Measurements from ENCODE around the gene SLC23A1.

The SLC23A1 gene

GRCh38 chr5:139383993-139384590 is 995 bp upstream of the SLC23A1 start:
- H3K4me3 ChIP-seq (ENCODE audit: insufficient read depth, low read depth, low read length, poor library complexity, severe bottlenecking), result no peak overlapping the region
- no peaks in the 10 kb centered on the region for H3K27me3 ChIP-seq (replicated peaks; ENCODE audit: control insufficient read depth, insufficient read depth, low read length, poor library complexity, severe bottlenecking)
- H3K36me3 ChIP-seq (ENCODE audit: control insufficient read depth, insufficient read depth, low read length), result no peaks in the 10 kb centered on the region
- no peak overlapping the region for H3K27ac ChIP-seq (ENCODE audit: insufficient read depth, low read length, poor library complexity, severe bottlenecking)
- H3K9me3 ChIP-seq (ENCODE audit: control insufficient read depth, low read length), result no peaks in the 10 kb centered on the region
- peaks cover 7% of the 10 kb centered on the region for H3K4me1 ChIP-seq (ENCODE audit: control insufficient read depth, insufficient read depth, low read length, poor library complexity, severe bottlenecking)
- no peak for DNase-seq

GRCh38 chr5:139382807-139383206 is 290 bp downstream of the SLC23A1 start:
- H3K27ac ChIP-seq (ENCODE audit: insufficient read depth, low read length, poor library complexity, severe bottlenecking), result no peak overlapping the region
- H3K27me3 ChIP-seq (replicated peaks; ENCODE audit: control insufficient read depth, insufficient read depth, low read length, poor library complexity, severe bottlenecking), result no peaks in the 10 kb centered on the region
- DNase-seq, result no peak
- H3K4me1 ChIP-seq (ENCODE audit: control insufficient read depth, insufficient read depth, low read length, poor library complexity, severe bottlenecking), result peaks cover 7% of the 10 kb centered on the region
- H3K4me3 ChIP-seq (ENCODE audit: insufficient read depth, low read depth, low read length, poor library complexity, severe bottlenecking), result no peak overlapping the region
- H3K9me3 ChIP-seq (ENCODE audit: control insufficient read depth, low read length), result no peaks in the 10 kb centered on the region
- H3K36me3 ChIP-seq (ENCODE audit: control insufficient read depth, insufficient read depth, low read length), result no peaks in the 10 kb centered on the region

DNA sequence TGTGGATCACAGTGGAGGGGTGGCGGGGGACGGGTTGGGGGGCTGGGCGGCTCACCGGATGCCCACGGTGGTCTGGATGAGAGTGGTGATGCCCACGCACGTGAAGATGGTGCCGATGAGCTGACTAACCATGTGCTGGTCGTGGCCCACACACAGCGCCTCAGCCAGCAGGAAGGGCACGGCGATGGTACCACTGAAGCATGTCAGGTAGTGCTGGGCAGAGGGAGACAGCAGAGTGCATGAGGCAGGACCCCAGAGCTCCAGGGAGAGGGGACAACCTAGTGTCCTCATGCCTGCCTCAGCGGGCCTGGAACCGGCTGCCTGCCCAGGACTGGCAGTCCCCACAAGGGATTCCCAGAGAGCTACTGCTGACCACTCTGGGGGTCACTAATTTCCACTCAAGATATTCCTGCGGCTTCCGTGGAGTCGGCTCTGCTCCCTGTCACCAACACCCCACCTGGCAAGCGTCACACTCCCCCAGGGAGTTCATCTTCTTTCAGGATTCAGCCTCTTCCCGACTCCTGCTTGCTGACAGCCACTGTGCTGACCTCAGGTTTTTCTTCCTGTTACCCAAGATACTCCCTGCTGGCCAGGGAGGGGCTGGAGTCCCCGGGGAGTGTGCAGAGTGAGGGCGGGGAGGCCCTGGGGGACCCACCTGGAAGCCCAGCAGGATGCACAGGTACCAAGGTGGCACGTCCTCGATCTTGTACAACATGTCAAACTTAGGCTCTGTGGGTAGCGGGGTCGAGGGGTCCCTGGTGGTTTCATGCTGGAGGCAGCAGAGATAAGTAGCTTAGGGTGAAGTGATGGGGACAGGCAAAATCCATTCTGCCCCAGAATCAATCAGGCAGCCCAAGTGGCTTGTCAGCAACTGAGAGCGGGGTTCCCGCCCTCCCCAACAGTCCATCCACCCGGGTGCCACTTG is 998 bp downstream of the SLC23A1 start:
- H3K36me3 ChIP-seq (ENCODE audit: control insufficient read depth, insufficient read depth, low read length), result no peaks in the 10 kb centered on the region
- H3K27me3 ChIP-seq (replicated peaks; ENCODE audit: control insufficient read depth, insufficient read depth, low read length, poor library complexity, severe bottlenecking), result no peaks in the 10 kb centered on the region
- no peak for DNase-seq
- no peaks in the 10 kb centered on the region for H3K9me3 ChIP-seq (ENCODE audit: control insufficient read depth, low read length)
- H3K4me3 ChIP-seq (ENCODE audit: insufficient read depth, low read depth, low read length, poor library complexity, severe bottlenecking), result no peak overlapping the region
- no peak overlapping the region for H3K27ac ChIP-seq (ENCODE audit: insufficient read depth, low read length, poor library complexity, severe bottlenecking)
- peaks cover 7% of the 10 kb centered on the region for H3K4me1 ChIP-seq (ENCODE audit: control insufficient read depth, insufficient read depth, low read length, poor library complexity, severe bottlenecking)

DNA sequence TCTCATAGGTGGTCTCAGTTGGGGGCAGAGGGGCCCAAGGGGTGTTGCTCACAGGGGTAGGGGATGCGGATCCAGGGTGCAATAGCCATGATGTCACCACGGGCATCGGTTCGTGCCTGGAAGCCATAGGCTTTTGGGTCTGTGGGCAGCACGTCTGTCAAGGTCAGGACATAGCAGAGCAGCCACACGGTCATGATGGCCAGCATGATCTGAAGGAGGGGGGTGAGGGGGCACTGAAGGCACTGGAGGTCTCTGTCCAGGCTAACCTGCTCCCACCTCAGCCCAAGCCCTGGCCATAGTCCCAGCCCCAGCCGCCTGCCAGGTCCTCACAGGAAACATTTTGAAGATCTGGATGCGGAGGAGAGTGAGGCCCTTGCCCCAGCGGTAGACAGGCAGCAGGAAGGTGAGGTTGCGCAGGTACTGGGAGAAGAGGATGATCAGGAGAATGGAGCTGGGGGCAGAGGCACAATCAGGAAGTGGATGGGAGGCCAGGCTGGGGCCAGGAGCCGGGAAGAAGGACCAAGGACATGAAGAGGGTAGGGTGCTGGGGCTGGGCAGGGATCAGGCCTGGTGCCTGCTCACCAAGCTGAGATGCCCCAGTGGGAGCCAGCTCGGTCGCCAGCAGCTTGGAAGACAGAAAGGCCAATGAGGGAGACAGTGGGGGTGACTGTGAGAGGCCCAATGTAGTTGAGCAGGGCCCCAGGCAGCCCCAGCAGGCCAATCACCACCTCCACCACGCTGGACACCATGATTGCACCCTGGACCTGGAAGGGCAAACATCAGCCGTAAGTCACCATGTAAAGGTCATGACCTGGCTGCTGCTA is 3.3 kb downstream of the SLC23A1 start:
- H3K36me3 ChIP-seq (ENCODE audit: control insufficient read depth, insufficient read depth, low read length), result no peaks in the 10 kb centered on the region
- no peak overlapping the region for H3K27ac ChIP-seq (ENCODE audit: insufficient read depth, low read length, poor library complexity, severe bottlenecking)
- no peak for DNase-seq
- H3K27me3 ChIP-seq (replicated peaks; ENCODE audit: control insufficient read depth, insufficient read depth, low read length, poor library complexity, severe bottlenecking), result no peaks in the 10 kb centered on the region
- peaks cover 6% of the 10 kb centered on the region for H3K4me1 ChIP-seq (ENCODE audit: control insufficient read depth, insufficient read depth, low read length, poor library complexity, severe bottlenecking)
- no peak overlapping the region for H3K4me3 ChIP-seq (ENCODE audit: insufficient read depth, low read depth, low read length, poor library complexity, severe bottlenecking)
- no peaks in the 10 kb centered on the region for H3K9me3 ChIP-seq (ENCODE audit: control insufficient read depth, low read length)

- Histone ChIP-seq H3K9me3 (ENCODE audit: control insufficient read depth, low read length) (no peaks in the 10 kb centered on the region), H3K4me3 (ENCODE audit: insufficient read depth, low read depth, low read length, poor library complexity, severe bottlenecking) (no peak overlapping the region), H3K4me1 (ENCODE audit: control insufficient read depth, insufficient read depth, low read length, poor library complexity, severe bottlenecking) (no peaks in the 10 kb centered on the region), H3K36me3 (ENCODE audit: control insufficient read depth, insufficient read depth, low read length) (no peaks in the 10 kb centered on the region), H3K27ac (ENCODE audit: insufficient read depth, low read length, poor library complexity, severe bottlenecking) (no peak overlapping the region), H3K27me3 (replicated peaks; ENCODE audit: control insufficient read depth, insufficient read depth, low read length, poor library complexity, severe bottlenecking) (no peaks in the 10 kb centered on the region)
- DNase-seq, result no peak
Measured at GRCh38 chr5:139378941-139379361, 4.1 kb downstream of the SLC23A1 start.

- H3K4me1 ChIP-seq (ENCODE audit: control insufficient read depth, insufficient read depth, low read length, poor library complexity, severe bottlenecking), result no peaks in the 10 kb centered on the region
- H3K4me3 ChIP-seq (ENCODE audit: insufficient read depth, low read depth, low read length, poor library complexity, severe bottlenecking), result no peak overlapping the region
- H3K9me3 ChIP-seq (ENCODE audit: control insufficient read depth, low read length), result no peaks in the 10 kb centered on the region
- H3K27ac ChIP-seq (ENCODE audit: insufficient read depth, low read length, poor library complexity, severe bottlenecking), result no peak overlapping the region
- DNase-seq, result no peak
- H3K27me3 ChIP-seq (replicated peaks; ENCODE audit: control insufficient read depth, insufficient read depth, low read length, poor library complexity, severe bottlenecking), result no peaks in the 10 kb centered on the region
- no peaks in the 10 kb centered on the region for H3K36me3 ChIP-seq (ENCODE audit: control insufficient read depth, insufficient read depth, low read length)
Measured at GRCh38 chr5:139378101-139378825, 4.8 kb downstream of the SLC23A1 start.

DNA sequence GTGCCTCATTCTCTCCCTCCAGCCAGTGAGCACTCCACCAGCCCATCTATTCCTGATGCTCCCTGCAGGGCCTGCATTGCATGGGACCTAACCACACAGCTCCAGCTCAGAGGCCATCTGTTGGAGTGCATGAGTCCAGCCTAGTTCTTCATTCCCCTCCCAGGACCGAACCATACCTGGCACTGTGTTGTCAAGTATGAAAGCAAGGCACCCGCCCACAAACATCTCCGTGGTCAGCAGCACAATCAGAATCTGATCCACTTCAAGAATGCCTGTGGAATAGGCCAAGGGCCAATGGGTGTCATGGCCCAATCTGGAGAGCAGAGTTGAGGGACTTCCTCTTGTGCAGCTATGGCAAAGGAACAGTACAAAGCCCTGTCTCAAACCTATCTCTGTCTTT is 5.9 kb downstream of the SLC23A1 start:
- H3K36me3 ChIP-seq (ENCODE audit: control insufficient read depth, insufficient read depth, low read length), result peaks cover under 1% of the 10 kb centered on the region
- no peaks in the 10 kb centered on the region for H3K9me3 ChIP-seq (ENCODE audit: control insufficient read depth, low read length)
- no peak overlapping the region for H3K4me3 ChIP-seq (ENCODE audit: insufficient read depth, low read depth, low read length, poor library complexity, severe bottlenecking)
- no peak for DNase-seq
- H3K27me3 ChIP-seq (replicated peaks; ENCODE audit: control insufficient read depth, insufficient read depth, low read length, poor library complexity, severe bottlenecking), result no peaks in the 10 kb centered on the region
- no peak overlapping the region for H3K27ac ChIP-seq (ENCODE audit: insufficient read depth, low read length, poor library complexity, severe bottlenecking)
- H3K4me1 ChIP-seq (ENCODE audit: control insufficient read depth, insufficient read depth, low read length, poor library complexity, severe bottlenecking), result no peaks in the 10 kb centered on the region

- no peak for DNase-seq
- Histone ChIP-seq H3K27me3 (replicated peaks; ENCODE audit: control insufficient read depth, insufficient read depth, low read length, poor library complexity, severe bottlenecking) (no peaks in the 10 kb centered on the region), H3K4me1 (ENCODE audit: control insufficient read depth, insufficient read depth, low read length, poor library complexity, severe bottlenecking) (no peaks in the 10 kb centered on the region), H3K27ac (ENCODE audit: insufficient read depth, low read length, poor library complexity, severe bottlenecking) (no peak overlapping the region), H3K36me3 (ENCODE audit: control insufficient read depth, insufficient read depth, low read length) (peaks cover 8% of the 10 kb centered on the region), H3K9me3 (ENCODE audit: control insufficient read depth, low read length) (no peaks in the 10 kb centered on the region), H3K4me3 (ENCODE audit: insufficient read depth, low read depth, low read length, poor library complexity, severe bottlenecking) (no peak overlapping the region)
Measured at GRCh38 chr5:139376364-139376763, 6.7 kb downstream of the SLC23A1 start.

- Histone ChIP-seq H3K4me3 (ENCODE audit: insufficient read depth, low read depth, low read length, poor library complexity, severe bottlenecking) (no peak overlapping the region), H3K36me3 (ENCODE audit: control insufficient read depth, insufficient read depth, low read length) (peaks cover 8% of the 10 kb centered on the region), H3K4me1 (ENCODE audit: control insufficient read depth, insufficient read depth, low read length, poor library complexity, severe bottlenecking) (no peaks in the 10 kb centered on the region), H3K9me3 (ENCODE audit: control insufficient read depth, low read length) (no peaks in the 10 kb centered on the region), H3K27me3 (replicated peaks; ENCODE audit: control insufficient read depth, insufficient read depth, low read length, poor library complexity, severe bottlenecking) (no peaks in the 10 kb centered on the region), H3K27ac (ENCODE audit: insufficient read depth, low read length, poor library complexity, severe bottlenecking) (no peak overlapping the region)
- no peak for DNase-seq
Measured at GRCh38 chr5:139374909-139375308, 8.2 kb downstream of the SLC23A1 start.
